Loucy (cell line): ENCODE data around the gene SPAG17.
A peak's percentile ranks its signal among the peaks of the same experiment; 100 is the strongest.

Experiments used
- H2AFZ ChIP-seq: fragments of 200-600 bp; sonication (generic); 2 replicates; pipeline ENCODE4 v1.6.0; 2016; ENCODE audit warnings: antibody characterized with exemption, mild to moderate bottlenecking, low read length, moderate library complexity
- H3F3A ChIP-seq: fragments of 200-600 bp; 2 replicates; pipeline ENCODE4 v1.6.0; 2016; ENCODE audit warnings: antibody characterized with exemption, low read depth, mild to moderate bottlenecking
- H3K27me3 ChIP-seq: fragments of 200-600 bp; sonication (generic); 2 replicates; pipeline ENCODE4 v1.6.1; 2014; ENCODE audit warnings: low read length, mild to moderate bottlenecking; ENCODE audit not compliant: insufficient read depth, poor library complexity, severe bottlenecking
- H3K36me3 ChIP-seq: fragments of 200-600 bp; sonication (generic); 2 replicates; pipeline ENCODE4 v1.6.1; 2016; ENCODE audit warnings: low read length; ENCODE audit not compliant: insufficient read depth
- H3K4me1 ChIP-seq: fragments of 200-600 bp; sonication (generic); 2 replicates; pipeline ENCODE4 v1.5.1; 2014; ENCODE audit warnings: low read length, mild to moderate bottlenecking; ENCODE audit not compliant: insufficient read depth, poor library complexity, severe bottlenecking
- H3K4me2 ChIP-seq: fragments of 200-600 bp; sonication (generic); 2 replicates; pipeline ENCODE4 v1.6.0; 2014; ENCODE audit warnings: antibody characterized with exemption, low read length, low read depth, mild to moderate bottlenecking; ENCODE audit not compliant: poor library complexity, severe bottlenecking
- H3K4me3 ChIP-seq: fragments of 200-600 bp; sonication (generic); 2 replicates; pipeline ENCODE4 v1.5.1; 2014; ENCODE audit warnings: low read length, mild to moderate bottlenecking, mixed read lengths; ENCODE audit not compliant: poor library complexity, severe bottlenecking
- H3K79me2 ChIP-seq: fragments of 200-600 bp; sonication (generic); 2 replicates; pipeline ENCODE4 v1.6.1; 2014; ENCODE audit warnings: low read length; ENCODE audit not compliant: insufficient read depth
- H3K9ac ChIP-seq: fragments of 200-600 bp; sonication (generic); 2 replicates; pipeline ENCODE4 v1.6.0; 2014; ENCODE audit warnings: mild to moderate bottlenecking, low read depth, low read length, moderate library complexity; ENCODE audit not compliant: poor library complexity, severe bottlenecking
- H3K9me2 ChIP-seq: fragments of 200-600 bp; sonication (generic); replicated peaks from 2 replicates; pipeline ENCODE4 v1.6.1; 2016; ENCODE audit warnings: low read depth, low read length, mixed read lengths
- H3K9me3 ChIP-seq: fragments of 200-600 bp; sonication (generic); 2 replicates; pipeline ENCODE4 v1.6.1; 2014; ENCODE audit warnings: mild to moderate bottlenecking, antibody characterized with exemption, low read length, low read depth; ENCODE audit not compliant: insufficient read depth
- H4K20me1 ChIP-seq: fragments of 200-600 bp; sonication (generic); 2 replicates; pipeline ENCODE4 v1.6.0; 2014; ENCODE audit warnings: antibody characterized with exemption, low read length, mild to moderate bottlenecking; ENCODE audit not compliant: insufficient read depth, poor library complexity, severe bottlenecking
- EZH2phosphoT487 ChIP-seq: fragments of 200-600 bp; IDR thresholded peaks from 2 replicates; pipeline ENCODE4 v1.6.1; 2018; ENCODE audit warnings: antibody characterized with exemption, mild to moderate bottlenecking, moderate library complexity, borderline replicate concordance
- TF ChIP-seq, protein P1 (sequence below): fragments of 200-600 bp; sonication (generic); conservative IDR thresholded peaks from 2 replicates; pipeline ENCODE4 v1.5.1; 2014; ENCODE audit warnings: mild to moderate bottlenecking, antibody characterized with exemption, low read length

Gene SPAG17

DNA sequence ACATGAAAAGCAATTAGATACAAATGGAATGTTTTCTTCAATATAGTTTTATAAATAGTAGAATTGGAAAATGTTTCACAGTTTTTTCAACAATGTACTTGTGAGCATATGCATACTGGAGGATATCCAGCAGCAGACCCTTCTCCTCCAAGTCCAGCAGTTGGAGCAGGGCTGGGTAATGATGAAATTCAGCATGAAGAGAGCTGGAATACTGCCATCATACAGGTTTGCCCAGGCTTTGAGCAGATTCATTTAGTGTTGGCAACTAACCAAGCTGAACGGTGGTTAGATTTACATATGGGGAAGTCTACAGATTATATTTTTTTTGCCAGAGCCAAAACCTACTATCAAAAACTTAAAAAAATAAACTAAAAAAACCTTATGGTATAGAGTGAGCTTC lies 217.1 kb downstream of the SPAG17 start:
- Histone ChIP-seq H3K36me3 (peaks cover under 1% of the 10 kb centered on the region; the same call in 1 of the 2 replicates), H3K4me1 (no peaks in the 10 kb centered on the region), H3K27me3 (no peaks in the 10 kb centered on the region), H3K4me2 (no peak overlapping the region), H3F3A (no peaks in the 10 kb centered on the region), H2AFZ (no peak overlapping the region), H3K9ac (no peak overlapping the region), H3K9me3 (no peaks in the 10 kb centered on the region), H3K4me3 (no peak overlapping the region), H3K79me2 (no peaks in the 10 kb centered on the region), H4K20me1 (no peaks in the 10 kb centered on the region), H3K9me2 (no peaks in the 10 kb centered on the region)
- TF ChIP-seq EZH2phosphoT487, result no peak
- TF ChIP-seq, protein P1, sequence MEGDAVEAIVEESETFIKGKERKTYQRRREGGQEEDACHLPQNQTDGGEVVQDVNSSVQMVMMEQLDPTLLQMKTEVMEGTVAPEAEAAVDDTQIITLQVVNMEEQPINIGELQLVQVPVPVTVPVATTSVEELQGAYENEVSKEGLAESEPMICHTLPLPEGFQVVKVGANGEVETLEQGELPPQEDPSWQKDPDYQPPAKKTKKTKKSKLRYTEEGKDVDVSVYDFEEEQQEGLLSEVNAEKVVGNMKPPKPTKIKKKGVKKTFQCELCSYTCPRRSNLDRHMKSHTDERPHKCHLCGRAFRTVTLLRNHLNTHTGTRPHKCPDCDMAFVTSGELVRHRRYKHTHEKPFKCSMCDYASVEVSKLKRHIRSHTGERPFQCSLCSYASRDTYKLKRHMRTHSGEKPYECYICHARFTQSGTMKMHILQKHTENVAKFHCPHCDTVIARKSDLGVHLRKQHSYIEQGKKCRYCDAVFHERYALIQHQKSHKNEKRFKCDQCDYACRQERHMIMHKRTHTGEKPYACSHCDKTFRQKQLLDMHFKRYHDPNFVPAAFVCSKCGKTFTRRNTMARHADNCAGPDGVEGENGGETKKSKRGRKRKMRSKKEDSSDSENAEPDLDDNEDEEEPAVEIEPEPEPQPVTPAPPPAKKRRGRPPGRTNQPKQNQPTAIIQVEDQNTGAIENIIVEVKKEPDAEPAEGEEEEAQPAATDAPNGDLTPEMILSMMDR, result no peak

DNA sequence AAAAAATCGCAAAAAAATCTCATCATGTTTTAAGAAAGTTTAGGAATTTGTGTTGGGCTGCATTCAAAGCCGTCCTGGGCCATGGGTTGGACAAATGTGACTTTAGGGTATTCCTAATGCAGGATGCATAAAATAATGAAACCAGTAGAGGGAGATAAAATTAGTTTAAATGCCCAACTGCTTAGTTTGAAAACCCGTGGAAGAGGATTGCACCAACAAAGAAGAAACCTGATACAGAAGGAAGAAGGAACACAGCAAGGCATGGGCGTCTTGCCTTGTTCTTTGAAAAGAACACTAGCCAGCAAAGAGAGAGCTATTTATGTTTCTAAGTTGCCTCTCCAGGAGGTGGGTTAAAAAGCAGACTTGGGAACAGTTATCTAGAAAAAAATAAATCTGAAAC lies 217.6 kb downstream of the SPAG17 start:
- H3K4me3 ChIP-seq, result no peak overlapping the region

DNA sequence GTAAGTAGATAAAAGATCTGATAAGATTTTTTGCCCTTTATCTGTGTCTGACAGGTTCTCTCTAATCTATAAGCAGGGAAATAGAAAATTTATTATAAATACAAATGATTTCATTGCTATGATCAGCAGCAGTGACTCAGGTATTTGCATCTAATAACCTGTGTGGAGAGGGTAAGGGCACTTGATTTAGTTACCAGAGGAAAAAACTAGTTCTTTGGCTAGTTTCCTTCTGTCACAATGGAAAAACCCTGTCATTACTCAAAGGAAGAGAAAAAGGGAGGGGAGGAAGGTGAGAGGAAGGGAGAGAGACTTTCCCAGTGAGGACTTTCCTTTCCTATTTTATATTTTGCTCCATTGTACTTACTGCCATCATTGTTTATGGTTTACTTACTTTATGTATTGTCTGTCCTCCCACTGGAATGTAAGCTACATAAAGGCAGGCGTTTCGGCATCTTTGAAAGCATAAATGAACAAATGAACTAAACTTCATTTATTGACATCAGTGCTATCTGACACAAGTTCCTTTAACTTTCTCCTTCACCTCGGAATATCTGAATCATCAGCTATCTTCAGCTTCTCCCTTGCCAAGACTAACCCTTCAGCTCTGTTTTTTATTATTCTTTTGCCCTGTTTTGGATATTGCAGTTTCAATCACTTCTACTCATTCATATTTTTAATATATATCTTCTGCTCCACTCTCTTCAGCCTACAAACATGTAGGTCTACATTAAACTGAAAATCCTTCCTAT lies 220.6 kb downstream of the SPAG17 start:
- no peak for TF ChIP-seq EZH2phosphoT487
- TF ChIP-seq, protein P1, result no peak
- Histone ChIP-seq H3K9ac (no peak overlapping the region), H3K79me2 (no peaks in the 10 kb centered on the region), H3K4me2 (no peak overlapping the region), H3F3A (no peaks in the 10 kb centered on the region), H3K36me3 (peaks cover 13% of the 10 kb centered on the region; the same call in 1 of the 2 replicates), H2AFZ (no peak overlapping the region), H3K4me3 (no peak overlapping the region), H3K27me3 (no peaks in the 10 kb centered on the region), H3K4me1 (no peaks in the 10 kb centered on the region), H3K9me3 (no peaks in the 10 kb centered on the region), H4K20me1 (no peaks in the 10 kb centered on the region), H3K9me2 (no peaks in the 10 kb centered on the region)

More for the DNA sequence above, 217.6 kb downstream of the SPAG17 start:
- TF ChIP-seq EZH2phosphoT487, result no peak
- TF ChIP-seq, protein P1, result peak; percentile 43
- Histone ChIP-seq H2AFZ (no peak overlapping the region), H3K9ac (no peak overlapping the region), H3K9me2 (no peaks in the 10 kb centered on the region), H3K4me2 (no peak overlapping the region), H3K27me3 (no peaks in the 10 kb centered on the region), H3K4me1 (no peaks in the 10 kb centered on the region), H3K36me3 (peaks cover 2% of the 10 kb centered on the region; the same call in 1 of the 2 replicates), H3K79me2 (no peaks in the 10 kb centered on the region), H3F3A (no peaks in the 10 kb centered on the region), H4K20me1 (no peaks in the 10 kb centered on the region), H3K9me3 (no peaks in the 10 kb centered on the region)
